Sigmoid colon (tissue), 4 donors: ENCODE data around the gene PTCH1.

ENCODE experiments used
- CTCF ChIP-seq, 4 experiments: fragments of 450-650 bp in 3 of 4; fragments of 200-600 bp in 1 of 4; IDR thresholded peaks; one replicate each; pipeline ENCODE4 v1.5.1; 2016 to 2019; ENCODE audit warnings: antibody characterized with exemption in 4 of 4, mild to moderate bottlenecking in 3 of 4, moderate library complexity in 2 of 4
- EP300 ChIP-seq, 4 donors: sonication (generic); formaldehyde crosslinking; IDR thresholded peaks; one replicate each; pipeline ENCODE4 v1.6.1; 2017; ENCODE audit warnings: antibody characterized with exemption in 4 of 4
- POLR2A ChIP-seq, 2 donors: fragments of 450-650 bp; IDR thresholded peaks; one replicate each; pipeline ENCODE4 v1.6.1; 2016; ENCODE audit warnings: antibody characterized with exemption in 2 of 2, mild to moderate bottlenecking in 2 of 2, moderate library complexity in 2 of 2
- POLR2AphosphoS5 ChIP-seq, 4 donors: sonication (generic); formaldehyde crosslinking; IDR thresholded peaks; one replicate each; pipeline ENCODE4 v1.6.1; 2017; ENCODE audit warnings: antibody characterized with exemption in 4 of 4

GRCh38 chr9:95420518-95420917 lies 96.3 kb downstream of the PTCH1 start:
- TF ChIP-seq EP300 (IDR thresholded peaks at IDR 0.05) (no peak), CTCF (IDR thresholded peaks at IDR 0.05) (no peak), POLR2A (IDR thresholded peaks at IDR 0.05) (no peak), POLR2AphosphoS5 (IDR thresholded peaks at IDR 0.05) (no peak)
